ENCODE data around the gene DYNC1I1. TPM values are rescaled to one million over a fixed set of nuclear protein-coding genes. Genes with fewer than 3 reads are reported as not detected.

DYNC1I1 gene
- total and polyA plus RNA-seq, 2 experiments from 2014 or later, result 1.4 to 4.1 TPM

- no peak for TF ChIP-seq ZNF331 (CRISPR knock-in tag; IDR thresholded peaks at IDR 0.05; ENCODE audit: low read depth)
- no peak for TF ChIP-seq NANOG (IDR thresholded peaks at IDR 0.05; ENCODE audit: borderline replicate concordance)
- TF ChIP-seq STAT1 (IDR thresholded peaks at IDR 0.05; ENCODE audit: unreplicated experiment), result no peak
Measured at GRCh38 chr7:95999481-95999880, 227.1 kb downstream of the DYNC1I1 start (continued).

GRCh38 chr7:96004578-96004977, 232.2 kb downstream of the DYNC1I1 start:
- TF ChIP-seq CREB1 (CRISPR knock-in tag; IDR thresholded peaks at IDR 0.05; ENCODE audit: low read depth) (no peak), STAT1 (IDR thresholded peaks at IDR 0.05; ENCODE audit: unreplicated experiment) (no peak), JUNB (IDR thresholded peaks at IDR 0.05; ENCODE audit: unreplicated experiment) (no peak), ZNF331 (CRISPR knock-in tag; IDR thresholded peaks at IDR 0.05; ENCODE audit: low read depth) (no peak), CTCF (conservative IDR thresholded peaks at IDR 0.05; ENCODE audit: low read depth in 2 of 2) (no peak), ETS1 (IDR thresholded peaks at IDR 0.05) (no peak), REST (IDR thresholded peaks at IDR 0.05; ENCODE audit: unreplicated experiment) (no peak), ZNF462 (CRISPR knock-in tag; IDR thresholded peaks at IDR 0.05) (no peak), POLR2AphosphoS5 (IDR thresholded peaks at IDR 0.05; ENCODE audit: low read depth) (no peak), ZNF114 (CRISPR knock-in tag; IDR thresholded peaks at IDR 0.05) (no peak), EZH2 (IDR thresholded peaks at IDR 0.05; ENCODE audit: low read depth, unreplicated experiment) (no peak), EZH2phosphoT487 (IDR thresholded peaks at IDR 0.05; ENCODE audit: unreplicated experiment) (no peak), NANOG (IDR thresholded peaks at IDR 0.05; ENCODE audit: borderline replicate concordance) (no peak)
- DNase-seq (ENCODE audit: low spot score), result no peak
- H3K4me1 Mint-ChIP-seq, result peaks cover 9% of the 10 kb centered on the region
- H4K20me1 ChIP-seq (replicated peaks; ENCODE audit: insufficient read depth), result no peaks in the 10 kb centered on the region
- no peak overlapping the region for H3K4me3 ChIP-seq
- no peak overlapping the region for H3K27ac ChIP-seq (ENCODE audit: low read depth)
- no peak overlapping the region for H3K27ac Mint-ChIP-seq
- no peaks in the 10 kb centered on the region for H3K9me2 ChIP-seq (ENCODE audit: insufficient read depth)
- H3K36me3 ChIP-seq (ENCODE audit: insufficient read depth), result no peaks in the 10 kb centered on the region
- ATAC-seq, result no peak
- no peaks in the 10 kb centered on the region for H3K27me3 Mint-ChIP-seq (ENCODE audit: insufficient read depth, low read depth, poor library complexity)
- no peak overlapping the region for H3K4me2 ChIP-seq
- no peaks in the 10 kb centered on the region for H3K27me3 ChIP-seq (ENCODE audit: insufficient read depth)
- H3K4me3 Mint-ChIP-seq, result no peak overlapping the region
- H3K36me3 Mint-ChIP-seq (ENCODE audit: low read depth), result no peaks in the 10 kb centered on the region
- no peaks in the 10 kb centered on the region for H3K9me3 Mint-ChIP-seq
- no peak overlapping the region for H2AFZ ChIP-seq
- H3F3A ChIP-seq (replicated peaks; ENCODE audit: low read depth), result no peaks in the 10 kb centered on the region
- no peaks in the 10 kb centered on the region; the same call in 1 of the 2 replicates for H3K4me1 ChIP-seq (ENCODE audit: insufficient read depth)
- no peaks in the 10 kb centered on the region for H3K79me2 ChIP-seq (replicated peaks; ENCODE audit: insufficient read depth)

Data from GM23338 (cell line).